K562 (cell line): ENCODE results near the gene DPYSL3.

Experiments
- CHD1 ChIP-seq: fragments of 200-600 bp; sonication (generic); IDR thresholded peaks from one replicate; pipeline ENCODE4 v1.6.1; 2012; ENCODE audit warnings: mild to moderate bottlenecking, moderate library complexity, low read length, inconsistent platforms
- CLOCK ChIP-seq: fragments of 250-450 bp; sonication (Bioruptor Pico); IDR thresholded peaks from 2 replicates; pipeline ENCODE4 v1.4.0; 2020; ENCODE audit warnings: mild to moderate bottlenecking, moderate library complexity, borderline replicate concordance
- ETV5 ChIP-seq: sonication (generic); formaldehyde crosslinking; IDR thresholded peaks from 2 replicates; pipeline ENCODE4 v1.4.0; 2020; ENCODE audit warnings: low read depth, mild to moderate bottlenecking, missing genetic modification reagents
- FOXM1 ChIP-seq, 2 experiments: fragments of 450-650 bp in 1 of 2; sonication (generic) in 1 of 2; formaldehyde crosslinking in 1 of 2; IDR thresholded peaks; 2 replicates each; pipeline versions ENCODE4 v1.6.1 to v1.9.0; 2017 to 2022; ENCODE audit warnings: low read depth in 2 of 2, mild to moderate bottlenecking in 2 of 2, missing genetic modification reagents in 1 of 2, moderate library complexity in 1 of 2
- FUS ChIP-seq: fragments of 200-400 bp; formaldehyde crosslinking; optimal IDR thresholded peaks from 2 replicates; pipeline ENCODE3; 2017; ENCODE audit warnings: low read depth, low read length
- HDAC2 ChIP-seq: fragments of 450-650 bp; IDR thresholded peaks from 2 replicates; pipeline ENCODE4 v1.6.1; 2016; ENCODE audit warnings: mild to moderate bottlenecking
- KAT7 ChIP-seq: sonication (generic); formaldehyde crosslinking; IDR thresholded peaks from 2 replicates; pipeline ENCODE4 v1.8.0; 2022; ENCODE audit warnings: missing genetic modification reagents, mild to moderate bottlenecking, borderline replicate concordance
- MAZ ChIP-seq, 2 experiments: fragments of 450-650 bp in 1 of 2; sonication (generic) in 1 of 2; formaldehyde crosslinking; IDR thresholded peaks in 1 of 2; conservative IDR thresholded peaks in 1 of 2; 2 replicates each; pipeline versions ENCODE4 v1.4.0 to v1.5.0; 2020; ENCODE audit warnings: mild to moderate bottlenecking in 1 of 2, missing genetic modification reagents in 1 of 2
- POLR2A ChIP-seq: fragments of 450-650 bp; conservative IDR thresholded peaks from 2 replicates; pipeline ENCODE4 v1.6.1; 2016
- POLR2AphosphoS2 ChIP-seq: IDR thresholded peaks from 2 replicates; pipeline ENCODE4 v1.6.1; 2012; ENCODE audit warnings: low read length, improper control_type of control experiment
- RFX1 ChIP-seq: fragments of 450-650 bp; IDR thresholded peaks from 2 replicates; pipeline ENCODE4 v1.6.1; 2016; ENCODE audit warnings: mild to moderate bottlenecking, moderate library complexity
- ZBTB49 ChIP-seq: sonication (generic); formaldehyde crosslinking; IDR thresholded peaks from 2 replicates; pipeline ENCODE4 v1.8.0; 2022; ENCODE audit warnings: missing genetic modification reagents, mild to moderate bottlenecking, borderline replicate concordance
- ZNF224 ChIP-seq: sonication (generic); formaldehyde crosslinking; IDR thresholded peaks from 2 replicates; pipeline ENCODE4 v1.8.0; 2022; ENCODE audit warnings: mild to moderate bottlenecking, missing genetic modification reagents
- TF ChIP-seq, protein P1 (sequence below), 3 experiments: IDR thresholded peaks in 2 of 3; conservative IDR thresholded peaks in 1 of 3; 2 replicates each; pipeline ENCODE4 v1.5.1; 2011 to 2012; ENCODE audit warnings: low read length in 3 of 3, mild to moderate bottlenecking in 3 of 3, control low read depth in 2 of 3, improper control_type of control experiment in 1 of 3, inconsistent platforms in 1 of 3, low read depth in 1 of 3, mixed read lengths in 1 of 3, moderate library complexity in 1 of 3; ENCODE audit not compliant: insufficient read depth in 2 of 3

- TF ChIP-seq, protein P1, sequence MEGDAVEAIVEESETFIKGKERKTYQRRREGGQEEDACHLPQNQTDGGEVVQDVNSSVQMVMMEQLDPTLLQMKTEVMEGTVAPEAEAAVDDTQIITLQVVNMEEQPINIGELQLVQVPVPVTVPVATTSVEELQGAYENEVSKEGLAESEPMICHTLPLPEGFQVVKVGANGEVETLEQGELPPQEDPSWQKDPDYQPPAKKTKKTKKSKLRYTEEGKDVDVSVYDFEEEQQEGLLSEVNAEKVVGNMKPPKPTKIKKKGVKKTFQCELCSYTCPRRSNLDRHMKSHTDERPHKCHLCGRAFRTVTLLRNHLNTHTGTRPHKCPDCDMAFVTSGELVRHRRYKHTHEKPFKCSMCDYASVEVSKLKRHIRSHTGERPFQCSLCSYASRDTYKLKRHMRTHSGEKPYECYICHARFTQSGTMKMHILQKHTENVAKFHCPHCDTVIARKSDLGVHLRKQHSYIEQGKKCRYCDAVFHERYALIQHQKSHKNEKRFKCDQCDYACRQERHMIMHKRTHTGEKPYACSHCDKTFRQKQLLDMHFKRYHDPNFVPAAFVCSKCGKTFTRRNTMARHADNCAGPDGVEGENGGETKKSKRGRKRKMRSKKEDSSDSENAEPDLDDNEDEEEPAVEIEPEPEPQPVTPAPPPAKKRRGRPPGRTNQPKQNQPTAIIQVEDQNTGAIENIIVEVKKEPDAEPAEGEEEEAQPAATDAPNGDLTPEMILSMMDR (IDR thresholded peaks at IDR 0.05 in 2 of 3, conservative IDR thresholded peaks at IDR 0.05 in 1 of 3; ENCODE audit: insufficient read depth in 2 of 3, low read depth in 1 of 3, low read length in 3 of 3): no peak
- no peak for TF ChIP-seq FOXM1 (IDR thresholded peaks at IDR 0.05; ENCODE audit: low read depth)
- no peak for TF ChIP-seq FOXM1 (CRISPR knock-in tag; IDR thresholded peaks at IDR 0.05; ENCODE audit: low read depth)
- TF ChIP-seq POLR2AphosphoS2: no peak
- TF ChIP-seq CHD1: no peak
- no peak for TF ChIP-seq CLOCK (CRISPR knock-in tag)
- no peak for TF ChIP-seq KAT7
- no peak for TF ChIP-seq ETV5 (CRISPR knock-in tag)
- no peak for TF ChIP-seq ZNF224 (CRISPR knock-in tag)
- no peak for TF ChIP-seq FUS
- no peak for TF ChIP-seq ZBTB49 (CRISPR knock-in tag)
- TF ChIP-seq RFX1: no peak
- TF ChIP-seq POLR2A: no peak
- no peak for TF ChIP-seq MAZ (CRISPR knock-in tag; conservative IDR thresholded peaks at IDR 0.05 in 1 of 2, IDR thresholded peaks at IDR 0.05 in 1 of 2)
- TF ChIP-seq HDAC2: no peak
These were observed 67.6 kb downstream of the DPYSL3 start for GRCh38 chr5:147442224-147442623.
